WTC11 (cell line): ENCODE results near the gene HDLBP. TPM values are rescaled to one million over a fixed set of nuclear protein-coding genes. Genes with fewer than 3 reads are reported as not detected.

Experiments used
- ATAC-seq: fragments of 200-7000 bp; cut with Tn5 transposase; 2 replicates; pipeline ENCODE4 v1.10.0; 2021; ENCODE audit warnings: mild to moderate bottlenecking, moderate library complexity
- CTCF ChIA-PET: fragments of 300-600 bp; sonication (Branson Sonifier 250); formaldehyde crosslinking; loops from one replicate; lab custom pipeline; 2021; ENCODE audit warnings: antibody characterized with exemption; lab: Charles Lee
- POLR2A ChIA-PET: fragments of 350-600 bp; sonication (Branson Sonifier 250); formaldehyde crosslinking; loops from one replicate; lab custom pipeline; 2021; ENCODE audit warnings: antibody characterized with exemption; lab: Charles Lee
- DNase-seq: peaks from one replicate; pipeline ENCODE4 v3.0.0; 2021; ENCODE audit warnings: low spot score
- H3K27ac Mint-ChIP-seq: 2 replicates; pipeline ENCODE4 v1.8.0; 2021; ENCODE audit warnings: mixed read lengths
- H3K27me3 Mint-ChIP-seq: 2 replicates; pipeline ENCODE4 v1.8.0; 2021; ENCODE audit warnings: low read depth, mild to moderate bottlenecking, moderate library complexity, mixed read lengths
- H3K36me3 Mint-ChIP-seq: 2 replicates; pipeline ENCODE4 v1.8.0; 2021; ENCODE audit warnings: mixed read lengths
- H3K4me1 Mint-ChIP-seq: 2 replicates; pipeline ENCODE4 v1.8.0; 2022; ENCODE audit warnings: mixed read lengths
- H3K4me3 Mint-ChIP-seq: 2 replicates; pipeline ENCODE4 v1.8.0; 2021; ENCODE audit warnings: mild to moderate bottlenecking, moderate library complexity, mixed read lengths
- H3K9me3 Mint-ChIP-seq: 2 replicates; pipeline ENCODE4 v1.8.0; 2021; ENCODE audit warnings: mixed read lengths
- ATF1 ChIP-seq: sonication (generic); formaldehyde crosslinking; IDR thresholded peaks from 2 replicates; pipeline ENCODE4 v1.8.1; 2023; ENCODE audit warnings: mild to moderate bottlenecking, moderate library complexity, missing genetic modification reagents
- CREB1 ChIP-seq: sonication (generic); formaldehyde crosslinking; IDR thresholded peaks from 2 replicates; pipeline ENCODE4 v1.8.0; 2023; ENCODE audit warnings: mild to moderate bottlenecking, missing genetic modification reagents
- ELF4 ChIP-seq: sonication (generic); formaldehyde crosslinking; IDR thresholded peaks from 2 replicates; pipeline ENCODE4 v1.8.1; 2022; ENCODE audit warnings: low read depth, mild to moderate bottlenecking, moderate library complexity, missing genetic modification reagents
- FOXK1 ChIP-seq: sonication (generic); formaldehyde crosslinking; IDR thresholded peaks from 2 replicates; pipeline ENCODE4 v1.8.0; 2022; ENCODE audit warnings: mild to moderate bottlenecking, moderate library complexity, missing genetic modification reagents
- GRHL2 ChIP-seq: fragments of 250-450 bp; sonication (Bioruptor Pico); IDR thresholded peaks from 2 replicates; pipeline ENCODE4 v1.8.0; 2022; ENCODE audit warnings: mild to moderate bottlenecking, moderate library complexity; ENCODE audit not compliant: insufficient replicate concordance, severe bottlenecking
- HMGA2 ChIP-seq: fragments of 250-450 bp; sonication (Bioruptor Pico); IDR thresholded peaks from 2 replicates; pipeline ENCODE4 v1.4.0; 2021; ENCODE audit warnings: mild to moderate bottlenecking, moderate library complexity
- JAZF1 ChIP-seq: fragments of 250-450 bp; sonication (Bioruptor Pico); IDR thresholded peaks from 2 replicates; pipeline ENCODE4 v1.9.0; 2021; ENCODE audit warnings: moderate library complexity, mild to moderate bottlenecking, inconsistent platforms
- SOX15 ChIP-seq: fragments of 250-450 bp; sonication (Bioruptor Pico); IDR thresholded peaks from 2 replicates; pipeline ENCODE4 v1.9.0; 2021; ENCODE audit warnings: mild to moderate bottlenecking
- TCF7 ChIP-seq: sonication (generic); formaldehyde crosslinking; IDR thresholded peaks from 2 replicates; pipeline ENCODE4 v1.8.0; 2022; ENCODE audit warnings: mild to moderate bottlenecking, low read depth, missing genetic modification reagents, moderate library complexity
- TEAD1 ChIP-seq: sonication (generic); formaldehyde crosslinking; IDR thresholded peaks from 2 replicates; pipeline ENCODE4 v1.8.0; 2022; ENCODE audit warnings: mild to moderate bottlenecking, missing genetic modification reagents
- ZNF138 ChIP-seq: sonication (generic); formaldehyde crosslinking; conservative IDR thresholded peaks from 2 replicates; pipeline ENCODE4 v1.8.1; 2022; ENCODE audit warnings: mild to moderate bottlenecking, moderate library complexity, missing genetic modification reagents
- ZNF423 ChIP-seq: fragments of 250-450 bp; sonication (Bioruptor Pico); IDR thresholded peaks from 2 replicates; pipeline ENCODE4 v2.1.2; 2022; ENCODE audit warnings: mild to moderate bottlenecking, moderate library complexity
- total RNA-seq: library from RNA; stranded (reverse); gene quantifications from 3 replicates; pipeline ENCODE4 v1.2.3, GENCODE V29; 2021
- TF ChIP-seq, protein P1 (sequence below): sonication (generic); formaldehyde crosslinking; IDR thresholded peaks from 2 replicates; pipeline ENCODE4 v1.8.1; 2022; ENCODE audit warnings: mild to moderate bottlenecking, missing genetic modification reagents, moderate library complexity, borderline replicate concordance
- TF ChIP-seq, protein P2 (sequence below): fragments of 250-450 bp; sonication (Bioruptor Pico); IDR thresholded peaks from 2 replicates; pipeline ENCODE4 v2.1.2; 2022; ENCODE audit warnings: mild to moderate bottlenecking, moderate library complexity
- TF ChIP-seq, protein P3 (sequence below): sonication (generic); formaldehyde crosslinking; IDR thresholded peaks from 2 replicates; pipeline ENCODE4 v1.8.1; 2022; ENCODE audit warnings: missing genetic modification reagents, borderline replicate concordance
- TF ChIP-seq, protein P4 (sequence below): fragments of 250-450 bp; sonication (Bioruptor Pico); IDR thresholded peaks from 2 replicates; pipeline ENCODE4 v1.9.0; 2021; ENCODE audit warnings: mild to moderate bottlenecking
- TF ChIP-seq, protein P5 (sequence below): sonication (generic); formaldehyde crosslinking; IDR thresholded peaks from 2 replicates; pipeline ENCODE4 v1.8.0; 2023; ENCODE audit warnings: mild to moderate bottlenecking, missing genetic modification reagents

HDLBP gene
- total RNA-seq, 1 experiment from 2014 or later, result 368 TPM

DNA sequence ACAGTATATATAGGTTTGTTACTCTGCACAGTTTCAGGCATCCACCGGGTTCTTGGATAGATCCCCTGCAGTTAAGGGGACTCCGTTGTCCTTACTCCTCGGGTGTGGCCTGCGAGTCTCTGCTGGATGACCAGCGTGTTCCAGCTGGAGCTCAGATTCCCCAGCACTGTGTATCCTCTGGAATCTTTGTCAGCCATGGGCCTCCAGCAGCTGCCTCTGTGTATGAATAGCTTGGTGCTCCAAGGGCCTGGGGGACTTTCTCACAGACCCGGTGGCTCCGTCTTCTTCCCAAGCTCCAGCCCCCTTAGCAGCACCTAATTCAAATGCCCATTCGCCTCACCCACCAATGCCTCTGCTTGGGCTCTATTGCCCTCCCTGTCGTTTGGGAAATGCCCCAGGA is 120.7 kb downstream of the HDLBP start:
- H3K27ac Mint-ChIP-seq, result no peak overlapping the region
- POLR2A ChIA-PET, result no interaction called here
- TF ChIP-seq ATF1, result no peak
- no peak for TF ChIP-seq FOXK1 (CRISPR knock-in tag)
- TF ChIP-seq TCF7 (CRISPR knock-in tag), result no peak
- no peaks in the 10 kb centered on the region for H3K27me3 Mint-ChIP-seq
- no peak overlapping the region for H3K4me3 Mint-ChIP-seq
- no peaks in the 10 kb centered on the region for H3K36me3 Mint-ChIP-seq
- DNase-seq (no peak), ATAC-seq (no peak)
- no peaks in the 10 kb centered on the region for H3K9me3 Mint-ChIP-seq
- H3K4me1 Mint-ChIP-seq, result 0 out of 2 replicates have a peak, but pooled peaks cover under 1% of the 10 kb centered on the region
- CTCF ChIA-PET, result interaction anchor here (1.0 kb wide), 1 partner anchor 116 kb away, joined by 4 read pairs; no protein-coding TSS in a partner anchor

DNA sequence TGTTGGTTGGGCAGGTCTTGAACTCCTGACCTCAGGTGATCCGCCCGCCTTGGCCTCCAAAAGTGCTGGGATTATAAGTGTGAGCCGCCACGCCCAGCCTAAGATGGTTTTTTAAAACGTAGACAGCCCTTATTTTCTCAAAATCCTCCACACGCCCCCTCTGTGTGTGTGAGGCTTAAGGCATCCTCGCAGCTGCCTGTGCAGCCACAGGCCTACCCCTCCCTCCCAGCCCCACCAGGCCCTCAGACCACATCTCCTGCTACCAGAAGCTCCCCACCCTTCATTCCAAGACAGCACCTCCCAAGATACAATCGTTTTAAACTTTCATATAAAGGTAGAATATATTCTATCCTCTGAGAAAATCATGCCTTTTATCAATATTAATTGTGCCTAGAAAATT is 122.2 kb downstream of the HDLBP start:
- TF ChIP-seq, protein P1, sequence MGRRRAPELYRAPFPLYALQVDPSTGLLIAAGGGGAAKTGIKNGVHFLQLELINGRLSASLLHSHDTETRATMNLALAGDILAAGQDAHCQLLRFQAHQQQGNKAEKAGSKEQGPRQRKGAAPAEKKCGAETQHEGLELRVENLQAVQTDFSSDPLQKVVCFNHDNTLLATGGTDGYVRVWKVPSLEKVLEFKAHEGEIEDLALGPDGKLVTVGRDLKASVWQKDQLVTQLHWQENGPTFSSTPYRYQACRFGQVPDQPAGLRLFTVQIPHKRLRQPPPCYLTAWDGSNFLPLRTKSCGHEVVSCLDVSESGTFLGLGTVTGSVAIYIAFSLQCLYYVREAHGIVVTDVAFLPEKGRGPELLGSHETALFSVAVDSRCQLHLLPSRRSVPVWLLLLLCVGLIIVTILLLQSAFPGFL (CRISPR knock-in tag), result no peak
- no peak for TF ChIP-seq ZNF138 (CRISPR knock-in tag)
- TF ChIP-seq, protein P2, sequence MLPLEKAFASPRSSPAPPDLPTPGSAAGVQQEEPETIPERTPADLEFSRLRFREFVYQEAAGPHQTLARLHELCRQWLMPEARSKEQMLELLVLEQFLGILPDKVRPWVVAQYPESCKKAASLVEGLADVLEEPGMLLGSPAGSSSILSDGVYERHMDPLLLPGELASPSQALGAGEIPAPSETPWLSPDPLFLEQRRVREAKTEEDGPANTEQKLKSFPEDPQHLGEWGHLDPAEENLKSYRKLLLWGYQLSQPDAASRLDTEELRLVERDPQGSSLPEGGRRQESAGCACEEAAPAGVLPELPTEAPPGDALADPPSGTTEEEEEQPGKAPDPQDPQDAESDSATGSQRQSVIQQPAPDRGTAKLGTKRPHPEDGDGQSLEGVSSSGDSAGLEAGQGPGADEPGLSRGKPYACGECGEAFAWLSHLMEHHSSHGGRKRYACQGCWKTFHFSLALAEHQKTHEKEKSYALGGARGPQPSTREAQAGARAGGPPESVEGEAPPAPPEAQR (CRISPR knock-in tag), result no peak
- TF ChIP-seq GRHL2 (CRISPR knock-in tag), result no peak
- CTCF ChIA-PET, result no interaction called here
- Mint-ChIP-seq H3K4me3 (no peak overlapping the region), H3K27me3 (no peaks in the 10 kb centered on the region), H3K4me1 (peaks cover 3% of the 10 kb centered on the region; the same call in 1 of the 2 replicates), H3K9me3 (no peaks in the 10 kb centered on the region), H3K27ac (no peak overlapping the region), H3K36me3 (no peaks in the 10 kb centered on the region)
- ATAC-seq, result no peak
- DNase-seq, result no peak
- POLR2A ChIA-PET, result no interaction called here

DNA sequence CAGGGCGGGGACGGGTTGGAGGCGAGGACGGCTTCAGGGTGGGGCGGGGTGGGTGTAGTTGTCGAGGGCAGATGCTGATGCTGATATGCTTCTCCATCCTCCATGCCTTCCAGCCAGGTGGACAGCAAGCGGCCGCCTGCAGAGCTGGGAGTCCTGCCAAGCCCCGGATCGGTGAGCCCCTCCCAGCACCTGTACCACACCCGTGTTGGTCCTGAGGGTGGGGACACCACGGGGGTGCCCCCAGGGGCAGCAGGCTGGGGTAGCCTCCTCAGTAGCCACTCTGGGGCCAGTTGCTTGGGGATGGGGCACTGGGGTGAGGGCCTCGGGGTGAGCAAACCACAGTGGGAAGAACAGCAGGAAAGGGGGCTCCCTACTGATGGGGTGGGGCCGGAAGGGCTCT is 124.4 kb downstream of the HDLBP start:
- no peak for ATAC-seq
- Mint-ChIP-seq H3K27ac (no peak overlapping the region), H3K27me3 (no peaks in the 10 kb centered on the region), H3K36me3 (no peaks in the 10 kb centered on the region), H3K4me3 (no peak overlapping the region), H3K4me1 (peaks cover 10% of the 10 kb centered on the region), H3K9me3 (no peaks in the 10 kb centered on the region)
- ChIA-PET CTCF (no interaction called here), POLR2A (no interaction called here)
- TF ChIP-seq HMGA2 (CRISPR knock-in tag) (no peak), JAZF1 (no peak), ELF4 (CRISPR knock-in tag) (no peak)
- TF ChIP-seq, protein P3, sequence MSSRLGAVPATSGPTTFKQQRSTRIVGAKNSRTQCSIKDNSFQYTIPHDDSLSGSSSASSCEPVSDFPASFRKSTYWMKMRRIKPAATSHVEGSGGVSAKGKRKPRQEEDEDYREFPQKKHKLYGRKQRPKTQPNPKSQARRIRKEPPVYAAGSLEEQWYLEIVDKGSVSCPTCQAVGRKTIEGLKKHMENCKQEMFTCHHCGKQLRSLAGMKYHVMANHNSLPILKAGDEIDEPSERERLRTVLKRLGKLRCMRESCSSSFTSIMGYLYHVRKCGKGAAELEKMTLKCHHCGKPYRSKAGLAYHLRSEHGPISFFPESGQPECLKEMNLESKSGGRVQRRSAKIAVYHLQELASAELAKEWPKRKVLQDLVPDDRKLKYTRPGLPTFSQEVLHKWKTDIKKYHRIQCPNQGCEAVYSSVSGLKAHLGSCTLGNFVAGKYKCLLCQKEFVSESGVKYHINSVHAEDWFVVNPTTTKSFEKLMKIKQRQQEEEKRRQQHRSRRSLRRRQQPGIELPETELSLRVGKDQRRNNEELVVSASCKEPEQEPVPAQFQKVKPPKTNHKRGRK (CRISPR knock-in tag), result no peak
- TF ChIP-seq, all 79 proteins: peak for 0
- no peak for DNase-seq

DNA sequence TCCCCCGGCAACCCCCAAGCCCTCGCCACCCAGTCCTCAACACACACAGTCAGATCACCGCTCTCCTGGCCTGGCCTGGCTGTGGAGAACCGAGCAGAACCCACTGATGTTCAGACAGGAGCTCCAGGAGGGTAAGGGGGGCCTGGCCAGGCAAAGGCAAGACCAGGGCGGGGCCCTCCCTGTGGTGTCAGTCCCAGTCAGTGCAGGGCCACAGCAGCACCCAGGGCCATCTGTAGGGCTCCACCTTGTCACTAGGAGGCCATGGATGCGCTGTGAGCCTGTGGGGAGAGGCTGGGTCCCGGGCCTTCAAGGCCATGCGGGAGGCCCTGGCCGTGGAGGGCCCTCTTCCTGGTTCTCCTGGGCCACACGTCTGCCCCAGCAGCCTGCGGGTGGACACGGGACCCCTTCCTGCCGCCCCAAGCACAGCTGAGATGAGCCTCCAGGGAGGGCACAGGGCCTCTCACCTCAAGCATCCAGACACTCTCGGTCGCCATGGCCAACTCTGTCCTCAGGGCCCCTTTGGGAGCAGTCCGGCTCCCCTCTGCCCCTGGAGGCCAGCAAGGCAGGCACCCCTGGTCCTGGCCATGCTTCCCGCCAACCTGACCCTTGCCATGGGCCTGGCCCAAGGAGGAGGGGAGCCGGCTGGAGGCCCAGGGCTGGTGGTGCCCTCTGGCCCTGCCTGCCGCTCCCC is 125.0 kb downstream of the HDLBP start:
- no peak for ATAC-seq
- Mint-ChIP-seq H3K4me3 (no peak overlapping the region), H3K4me1 (peaks cover 10% of the 10 kb centered on the region), H3K36me3 (no peaks in the 10 kb centered on the region), H3K9me3 (no peaks in the 10 kb centered on the region), H3K27me3 (no peaks in the 10 kb centered on the region), H3K27ac (no peak overlapping the region)
- DNase-seq, result no peak
- ChIA-PET CTCF (interaction anchor here (1.4 kb wide), 1 partner anchor 16 kb away, joined by 3 read pairs; no protein-coding TSS in a partner anchor), POLR2A (no interaction called here)
- no peak for TF ChIP-seq CREB1 (CRISPR knock-in tag)
- no peak for TF ChIP-seq TEAD1 (CRISPR knock-in tag)
- TF ChIP-seq JAZF1, result no peak
- TF ChIP-seq, protein P4, sequence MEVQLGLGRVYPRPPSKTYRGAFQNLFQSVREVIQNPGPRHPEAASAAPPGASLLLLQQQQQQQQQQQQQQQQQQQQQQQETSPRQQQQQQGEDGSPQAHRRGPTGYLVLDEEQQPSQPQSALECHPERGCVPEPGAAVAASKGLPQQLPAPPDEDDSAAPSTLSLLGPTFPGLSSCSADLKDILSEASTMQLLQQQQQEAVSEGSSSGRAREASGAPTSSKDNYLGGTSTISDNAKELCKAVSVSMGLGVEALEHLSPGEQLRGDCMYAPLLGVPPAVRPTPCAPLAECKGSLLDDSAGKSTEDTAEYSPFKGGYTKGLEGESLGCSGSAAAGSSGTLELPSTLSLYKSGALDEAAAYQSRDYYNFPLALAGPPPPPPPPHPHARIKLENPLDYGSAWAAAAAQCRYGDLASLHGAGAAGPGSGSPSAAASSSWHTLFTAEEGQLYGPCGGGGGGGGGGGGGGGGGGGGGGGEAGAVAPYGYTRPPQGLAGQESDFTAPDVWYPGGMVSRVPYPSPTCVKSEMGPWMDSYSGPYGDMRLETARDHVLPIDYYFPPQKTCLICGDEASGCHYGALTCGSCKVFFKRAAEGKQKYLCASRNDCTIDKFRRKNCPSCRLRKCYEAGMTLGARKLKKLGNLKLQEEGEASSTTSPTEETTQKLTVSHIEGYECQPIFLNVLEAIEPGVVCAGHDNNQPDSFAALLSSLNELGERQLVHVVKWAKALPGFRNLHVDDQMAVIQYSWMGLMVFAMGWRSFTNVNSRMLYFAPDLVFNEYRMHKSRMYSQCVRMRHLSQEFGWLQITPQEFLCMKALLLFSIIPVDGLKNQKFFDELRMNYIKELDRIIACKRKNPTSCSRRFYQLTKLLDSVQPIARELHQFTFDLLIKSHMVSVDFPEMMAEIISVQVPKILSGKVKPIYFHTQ, result no peak
- TF ChIP-seq ZNF423 (CRISPR knock-in tag), result no peak
- no peak for TF ChIP-seq SOX15
- TF ChIP-seq, protein P2 (CRISPR knock-in tag), result no peak
- TF ChIP-seq, protein P5, sequence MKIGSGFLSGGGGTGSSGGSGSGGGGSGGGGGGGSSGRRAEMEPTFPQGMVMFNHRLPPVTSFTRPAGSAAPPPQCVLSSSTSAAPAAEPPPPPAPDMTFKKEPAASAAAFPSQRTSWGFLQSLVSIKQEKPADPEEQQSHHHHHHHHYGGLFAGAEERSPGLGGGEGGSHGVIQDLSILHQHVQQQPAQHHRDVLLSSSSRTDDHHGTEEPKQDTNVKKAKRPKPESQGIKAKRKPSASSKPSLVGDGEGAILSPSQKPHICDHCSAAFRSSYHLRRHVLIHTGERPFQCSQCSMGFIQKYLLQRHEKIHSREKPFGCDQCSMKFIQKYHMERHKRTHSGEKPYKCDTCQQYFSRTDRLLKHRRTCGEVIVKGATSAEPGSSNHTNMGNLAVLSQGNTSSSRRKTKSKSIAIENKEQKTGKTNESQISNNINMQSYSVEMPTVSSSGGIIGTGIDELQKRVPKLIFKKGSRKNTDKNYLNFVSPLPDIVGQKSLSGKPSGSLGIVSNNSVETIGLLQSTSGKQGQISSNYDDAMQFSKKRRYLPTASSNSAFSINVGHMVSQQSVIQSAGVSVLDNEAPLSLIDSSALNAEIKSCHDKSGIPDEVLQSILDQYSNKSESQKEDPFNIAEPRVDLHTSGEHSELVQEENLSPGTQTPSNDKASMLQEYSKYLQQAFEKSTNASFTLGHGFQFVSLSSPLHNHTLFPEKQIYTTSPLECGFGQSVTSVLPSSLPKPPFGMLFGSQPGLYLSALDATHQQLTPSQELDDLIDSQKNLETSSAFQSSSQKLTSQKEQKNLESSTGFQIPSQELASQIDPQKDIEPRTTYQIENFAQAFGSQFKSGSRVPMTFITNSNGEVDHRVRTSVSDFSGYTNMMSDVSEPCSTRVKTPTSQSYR (CRISPR knock-in tag), result no peak
